Upper lobe of left lung (tissue), 4 donors: Measurements from ENCODE around the gene P2RX7.
"Not testable (repeated sequence)": the region's sequence is repeated elsewhere in the genome, so short reads cannot be mapped to it uniquely, and the experiment has no call there.

ENCODE experiments used
- POLR2A ChIP-seq, 4 donors: fragments of 450-650 bp; IDR thresholded peaks; one replicate each; pipeline ENCODE4 v1.5.1; 2016 to 2017; ENCODE audit warnings: antibody characterized with exemption in 4 of 4, mild to moderate bottlenecking in 2 of 4
- POLR2AphosphoS5 ChIP-seq, 2 donors: sonication (generic); formaldehyde crosslinking; IDR thresholded peaks; one replicate each; pipeline ENCODE4 v1.5.1; 2017; ENCODE audit warnings: antibody characterized with exemption in 2 of 2
- TF ChIP-seq, protein P1 (sequence below), 6 experiments: fragments of 450-650 bp in 4 of 6; fragments of 200-600 bp in 2 of 6; sonication (generic) in 2 of 6; IDR thresholded peaks; one replicate each; pipeline ENCODE4 v1.5.1; 2016 to 2019; ENCODE audit warnings: antibody characterized with exemption in 6 of 6

DNA sequence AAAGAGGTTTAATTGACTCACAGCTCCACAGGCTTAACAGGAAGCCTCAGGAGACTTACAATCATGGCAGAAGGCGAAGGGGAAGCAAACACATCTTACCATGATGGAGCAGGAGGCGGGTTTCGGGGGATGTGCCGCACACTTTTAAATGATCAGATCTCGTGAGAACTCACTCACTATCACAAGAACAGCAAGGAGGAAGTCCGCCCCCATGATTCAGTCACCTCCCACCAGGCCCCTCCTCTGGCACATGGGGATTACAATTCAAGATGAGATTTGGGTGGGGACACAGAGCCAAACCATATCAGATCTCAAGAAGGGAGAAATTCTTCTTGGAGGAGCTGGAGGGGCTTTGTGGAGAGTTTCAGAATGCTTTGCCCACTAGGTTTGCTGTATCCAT lies 32.2 kb downstream of the P2RX7 start:
- TF ChIP-seq, protein P1, sequence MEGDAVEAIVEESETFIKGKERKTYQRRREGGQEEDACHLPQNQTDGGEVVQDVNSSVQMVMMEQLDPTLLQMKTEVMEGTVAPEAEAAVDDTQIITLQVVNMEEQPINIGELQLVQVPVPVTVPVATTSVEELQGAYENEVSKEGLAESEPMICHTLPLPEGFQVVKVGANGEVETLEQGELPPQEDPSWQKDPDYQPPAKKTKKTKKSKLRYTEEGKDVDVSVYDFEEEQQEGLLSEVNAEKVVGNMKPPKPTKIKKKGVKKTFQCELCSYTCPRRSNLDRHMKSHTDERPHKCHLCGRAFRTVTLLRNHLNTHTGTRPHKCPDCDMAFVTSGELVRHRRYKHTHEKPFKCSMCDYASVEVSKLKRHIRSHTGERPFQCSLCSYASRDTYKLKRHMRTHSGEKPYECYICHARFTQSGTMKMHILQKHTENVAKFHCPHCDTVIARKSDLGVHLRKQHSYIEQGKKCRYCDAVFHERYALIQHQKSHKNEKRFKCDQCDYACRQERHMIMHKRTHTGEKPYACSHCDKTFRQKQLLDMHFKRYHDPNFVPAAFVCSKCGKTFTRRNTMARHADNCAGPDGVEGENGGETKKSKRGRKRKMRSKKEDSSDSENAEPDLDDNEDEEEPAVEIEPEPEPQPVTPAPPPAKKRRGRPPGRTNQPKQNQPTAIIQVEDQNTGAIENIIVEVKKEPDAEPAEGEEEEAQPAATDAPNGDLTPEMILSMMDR (IDR thresholded peaks at IDR 0.05), result not testable (repeated sequence)
- not testable (repeated sequence) for TF ChIP-seq POLR2AphosphoS5, POLR2A (IDR thresholded peaks at IDR 0.05)
